Loucy (cell line): ENCODE results near the gene HSD17B8.

Experiments used
- H2AFZ ChIP-seq: fragments of 200-600 bp; sonication (generic); 2 replicates; pipeline ENCODE4 v1.6.0; 2016; ENCODE audit warnings: antibody characterized with exemption, mild to moderate bottlenecking, low read length, moderate library complexity
- H3F3A ChIP-seq: fragments of 200-600 bp; 2 replicates; pipeline ENCODE4 v1.6.0; 2016; ENCODE audit warnings: antibody characterized with exemption, low read depth, mild to moderate bottlenecking
- H3K27me3 ChIP-seq: fragments of 200-600 bp; sonication (generic); 2 replicates; pipeline ENCODE4 v1.6.1; 2014; ENCODE audit warnings: low read length, mild to moderate bottlenecking; ENCODE audit not compliant: insufficient read depth, poor library complexity, severe bottlenecking
- H3K36me3 ChIP-seq: fragments of 200-600 bp; sonication (generic); 2 replicates; pipeline ENCODE4 v1.6.1; 2016; ENCODE audit warnings: low read length; ENCODE audit not compliant: insufficient read depth
- H3K4me1 ChIP-seq: fragments of 200-600 bp; sonication (generic); 2 replicates; pipeline ENCODE4 v1.5.1; 2014; ENCODE audit warnings: low read length, mild to moderate bottlenecking; ENCODE audit not compliant: insufficient read depth, poor library complexity, severe bottlenecking
- H3K4me2 ChIP-seq: fragments of 200-600 bp; sonication (generic); 2 replicates; pipeline ENCODE4 v1.6.0; 2014; ENCODE audit warnings: antibody characterized with exemption, low read length, low read depth, mild to moderate bottlenecking; ENCODE audit not compliant: poor library complexity, severe bottlenecking
- H3K4me3 ChIP-seq: fragments of 200-600 bp; sonication (generic); 2 replicates; pipeline ENCODE4 v1.5.1; 2014; ENCODE audit warnings: low read length, mild to moderate bottlenecking, mixed read lengths; ENCODE audit not compliant: poor library complexity, severe bottlenecking
- H3K79me2 ChIP-seq: fragments of 200-600 bp; sonication (generic); 2 replicates; pipeline ENCODE4 v1.6.1; 2014; ENCODE audit warnings: low read length; ENCODE audit not compliant: insufficient read depth
- H3K9ac ChIP-seq: fragments of 200-600 bp; sonication (generic); 2 replicates; pipeline ENCODE4 v1.6.0; 2014; ENCODE audit warnings: mild to moderate bottlenecking, low read depth, low read length, moderate library complexity; ENCODE audit not compliant: poor library complexity, severe bottlenecking
- H3K9me2 ChIP-seq: fragments of 200-600 bp; sonication (generic); replicated peaks from 2 replicates; pipeline ENCODE4 v1.6.1; 2016; ENCODE audit warnings: low read depth, low read length, mixed read lengths
- H3K9me3 ChIP-seq: fragments of 200-600 bp; sonication (generic); 2 replicates; pipeline ENCODE4 v1.6.1; 2014; ENCODE audit warnings: mild to moderate bottlenecking, antibody characterized with exemption, low read length, low read depth; ENCODE audit not compliant: insufficient read depth
- H4K20me1 ChIP-seq: fragments of 200-600 bp; sonication (generic); 2 replicates; pipeline ENCODE4 v1.6.0; 2014; ENCODE audit warnings: antibody characterized with exemption, low read length, mild to moderate bottlenecking; ENCODE audit not compliant: insufficient read depth, poor library complexity, severe bottlenecking
- CTCF ChIP-seq: fragments of 200-600 bp; sonication (generic); conservative IDR thresholded peaks from 2 replicates; pipeline ENCODE4 v1.5.1; 2014; ENCODE audit warnings: mild to moderate bottlenecking, antibody characterized with exemption, low read length
- EZH2phosphoT487 ChIP-seq: fragments of 200-600 bp; IDR thresholded peaks from 2 replicates; pipeline ENCODE4 v1.6.1; 2018; ENCODE audit warnings: antibody characterized with exemption, mild to moderate bottlenecking, moderate library complexity, borderline replicate concordance

Gene HSD17B8

GRCh38 chr6:33160096-33160495 is 44.4 kb upstream of the HSD17B8 start:
- Histone ChIP-seq H3K4me1 (peaks cover 15% of the 10 kb centered on the region), H3K27me3 (peaks cover 7% of the 10 kb centered on the region), H3K9me3 (no peaks in the 10 kb centered on the region), H3K4me3 (no peak overlapping the region), H4K20me1 (no peaks in the 10 kb centered on the region), H3K9ac (no peak overlapping the region), H2AFZ (no peak overlapping the region), H3F3A (no peaks in the 10 kb centered on the region), H3K4me2 (no peak overlapping the region), H3K9me2 (no peaks in the 10 kb centered on the region), H3K79me2 (no peaks in the 10 kb centered on the region), H3K36me3 (no peaks in the 10 kb centered on the region)
- no peak for TF ChIP-seq EZH2phosphoT487
- TF ChIP-seq CTCF, result no peak

- Histone ChIP-seq H3F3A (no peaks in the 10 kb centered on the region), H3K27me3 (peaks cover 7% of the 10 kb centered on the region), H3K9ac (peak overlapping the region; percentile 5), H4K20me1 (no peaks in the 10 kb centered on the region), H3K9me2 (no peaks in the 10 kb centered on the region), H3K4me3 (peak overlapping the region; percentile 68), H3K4me1 (peaks cover 15% of the 10 kb centered on the region), H3K4me2 (peak overlapping the region; percentile 81), H3K79me2 (no peaks in the 10 kb centered on the region), H3K9me3 (no peaks in the 10 kb centered on the region), H3K36me3 (no peaks in the 10 kb centered on the region), H2AFZ (peak overlapping the region; percentile 91)
- no peak for TF ChIP-seq CTCF
- TF ChIP-seq EZH2phosphoT487, result no peak
Observed at GRCh38 chr6:33160728-33161344, 43.6 kb upstream of the HSD17B8 start.

- peaks cover 15% of the 10 kb centered on the region for H3K4me1 ChIP-seq
- H3K9ac ChIP-seq, result peak overlapping the region; percentile 51
- H3K4me2 ChIP-seq, result peak overlapping the region; percentile 81
- peak; percentile 82 for TF ChIP-seq CTCF
- no peak for TF ChIP-seq EZH2phosphoT487
- peak overlapping the region; percentile 91 for H2AFZ ChIP-seq
- peak overlapping the region; percentile 68 for H3K4me3 ChIP-seq
- H4K20me1 ChIP-seq, result no peaks in the 10 kb centered on the region
- H3K36me3 ChIP-seq, result no peaks in the 10 kb centered on the region
- H3K27me3 ChIP-seq, result peaks cover 7% of the 10 kb centered on the region
- H3K9me3 ChIP-seq, result no peaks in the 10 kb centered on the region
- H3F3A ChIP-seq, result no peaks in the 10 kb centered on the region
- H3K79me2 ChIP-seq, result no peaks in the 10 kb centered on the region
- H3K9me2 ChIP-seq, result no peaks in the 10 kb centered on the region
Observed at GRCh38 chr6:33161354-33162331, 42.8 kb upstream of the HSD17B8 start.
